Colon (tissue), 2 donors: ENCODE data around the gene TDRD9.
A peak's percentile ranks its signal among the peaks of the same experiment; 100 is the strongest.

ENCODE experiments used
- FAIRE-seq: peaks from 2 replicates; lab custom pipeline; 2012; peaks lifted over from hg19 to GRCh38; lab: Jason Lieb, UNC
- donor health status: control.
- donor health status: control.

TDRD9 gene

GRCh38 chr14:104069541-104069940, 141.3 kb downstream of the TDRD9 start:
- no peak for FAIRE-seq

- no peak for FAIRE-seq
Measured at GRCh38 chr14:104072586-104072985, 144.3 kb downstream of the TDRD9 start.

GRCh38 chr14:104073764-104074163, 145.5 kb downstream of the TDRD9 start:
- no peak for FAIRE-seq

GRCh38 chr14:104075530-104076151, 147.4 kb downstream of the TDRD9 start:
- no peak for FAIRE-seq

GRCh38 chr14:104076743-104077142, 148.5 kb downstream of the TDRD9 start:
- FAIRE-seq = no peak

GRCh38 chr14:104078031-104078455, 149.8 kb downstream of the TDRD9 start:
- peak; percentile 58 for FAIRE-seq

GRCh38 chr14:104080376-104081260, 152.4 kb downstream of the TDRD9 start:
- FAIRE-seq = no peak

- no peak for FAIRE-seq
Measured at GRCh38 chr14:104081261-104081835, 153.1 kb downstream of the TDRD9 start.

- FAIRE-seq = no peak
Measured at GRCh38 chr14:104081951-104082464, 153.8 kb downstream of the TDRD9 start.

- no peak for FAIRE-seq
Measured at GRCh38 chr14:104082807-104083206, 154.6 kb downstream of the TDRD9 start.

GRCh38 chr14:104084251-104085002, 156.2 kb downstream of the TDRD9 start:
- FAIRE-seq = no peak

GRCh38 chr14:104085032-104085888, 157.0 kb downstream of the TDRD9 start, which contains the start of gene ASPG:
Gene ASPG (plus strand): TSS chr14:104085700. CDS start chr14:104085771, 71 bp downstream.
- FAIRE-seq = no peak

- no peak for FAIRE-seq
Measured at GRCh38 chr14:104085889-104086201, 157.6 kb downstream of the TDRD9 start.

GRCh38 chr14:104086210-104086660, 158.0 kb downstream of the TDRD9 start:
- FAIRE-seq = no peak

- FAIRE-seq = no peak
Measured at GRCh38 chr14:104086661-104087461, 158.6 kb downstream of the TDRD9 start.

GRCh38 chr14:104087505-104087904, 159.2 kb downstream of the TDRD9 start:
- FAIRE-seq = no peak

GRCh38 chr14:104087981-104088850, 160.0 kb downstream of the TDRD9 start:
- no peak for FAIRE-seq

GRCh38 chr14:104090071-104090748, 162.0 kb downstream of the TDRD9 start:
- no peak for FAIRE-seq
